Posterior vena cava (tissue), 2 donors: ENCODE measurements around the gene CDADC1. TPM values are rescaled to one million over a fixed set of nuclear protein-coding genes. Genes with fewer than 3 reads are reported as not detected.

Experiments used
- DNase-seq: peaks from one replicate; pipeline ENCODE4 v3.0.0-alpha.2; 2020; ENCODE audit warnings: low spot score
- intact Hi-C, 2 donors: fragments of 100-400 bp; cut with DNase I; formaldehyde crosslinking; loops; one replicate each; pipeline versions ENCODE4 v1.14.1 to v1.14.2; 2022 to 2023
- total RNA-seq, 2 donors: library from RNA; stranded (reverse); fragmentation: NEBNext Ultra II Directional; extraction: Animal tissue kit (Norgen Biotek cat#: 25700); gene quantifications; one replicate each; pipeline ENCODE4 v1.2.1, GENCODE V29; 2021
- donor health status: DM: yes; HTN: yes; CAD: no.
- donor health status: DM: yes; HTN: yes; CAD: no.

Gene CDADC1
- total RNA-seq, 2 donors from 2014 or later = 10.5 to 10.9 TPM

GRCh38 chr13:49336655-49337054 is 88.9 kb downstream of the CDADC1 start:
- DNase-seq = no peak
- intact Hi-C loops = no loop called here

- DNase-seq = no peak
Observed at GRCh38 chr13:49340161-49340560, 92.4 kb downstream of the CDADC1 start.

GRCh38 chr13:49341517-49341916 is 93.8 kb downstream of the CDADC1 start:
- no peak for DNase-seq
- intact Hi-C loops = no loop called here

More at GRCh38 chr13:49340161-49340560, 92.4 kb downstream of the CDADC1 start:
- intact Hi-C loops = no loop called here

- intact Hi-C loops = no loop called here
- DNase-seq = no peak
Observed at GRCh38 chr13:49341941-49342340, 94.2 kb downstream of the CDADC1 start.

- intact Hi-C loops = no loop called here
- no peak for DNase-seq
Observed at GRCh38 chr13:49342454-49342853, 94.7 kb downstream of the CDADC1 start.

Other genes with a start within 250 kb of the CDADC1 start
- not detected for gene MLNR, start 27.6 kb upstream of the CDADC1 start, total RNA-seq
- gene CAB39L, start 196.1 kb downstream of the CDADC1 start, total RNA-seq = 10 to 100 TPM; 24.9 to 39.3 TPM
- 10 to 100 TPM; 11.0 to 11.7 TPM for gene SETDB2, start 196.3 kb downstream of the CDADC1 start, total RNA-seq
- 10 to 100 TPM; 49.8 to 54.1 TPM for gene PHF11, start 248.0 kb downstream of the CDADC1 start, total RNA-seq